ENCODE measurements around the gene AMOT.

Gene AMOT

GRCh38 chrX:112844250-112844649 lies 3.6 kb upstream of the AMOT start:
- TF ChIP-seq, protein P1, sequence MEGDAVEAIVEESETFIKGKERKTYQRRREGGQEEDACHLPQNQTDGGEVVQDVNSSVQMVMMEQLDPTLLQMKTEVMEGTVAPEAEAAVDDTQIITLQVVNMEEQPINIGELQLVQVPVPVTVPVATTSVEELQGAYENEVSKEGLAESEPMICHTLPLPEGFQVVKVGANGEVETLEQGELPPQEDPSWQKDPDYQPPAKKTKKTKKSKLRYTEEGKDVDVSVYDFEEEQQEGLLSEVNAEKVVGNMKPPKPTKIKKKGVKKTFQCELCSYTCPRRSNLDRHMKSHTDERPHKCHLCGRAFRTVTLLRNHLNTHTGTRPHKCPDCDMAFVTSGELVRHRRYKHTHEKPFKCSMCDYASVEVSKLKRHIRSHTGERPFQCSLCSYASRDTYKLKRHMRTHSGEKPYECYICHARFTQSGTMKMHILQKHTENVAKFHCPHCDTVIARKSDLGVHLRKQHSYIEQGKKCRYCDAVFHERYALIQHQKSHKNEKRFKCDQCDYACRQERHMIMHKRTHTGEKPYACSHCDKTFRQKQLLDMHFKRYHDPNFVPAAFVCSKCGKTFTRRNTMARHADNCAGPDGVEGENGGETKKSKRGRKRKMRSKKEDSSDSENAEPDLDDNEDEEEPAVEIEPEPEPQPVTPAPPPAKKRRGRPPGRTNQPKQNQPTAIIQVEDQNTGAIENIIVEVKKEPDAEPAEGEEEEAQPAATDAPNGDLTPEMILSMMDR (conservative IDR thresholded peaks at IDR 0.05; ENCODE audit: low read depth): no peak
- CTCF ChIA-PET: no interaction called here
- DNase-seq (ENCODE audit: low spot score): no peak

DNA sequence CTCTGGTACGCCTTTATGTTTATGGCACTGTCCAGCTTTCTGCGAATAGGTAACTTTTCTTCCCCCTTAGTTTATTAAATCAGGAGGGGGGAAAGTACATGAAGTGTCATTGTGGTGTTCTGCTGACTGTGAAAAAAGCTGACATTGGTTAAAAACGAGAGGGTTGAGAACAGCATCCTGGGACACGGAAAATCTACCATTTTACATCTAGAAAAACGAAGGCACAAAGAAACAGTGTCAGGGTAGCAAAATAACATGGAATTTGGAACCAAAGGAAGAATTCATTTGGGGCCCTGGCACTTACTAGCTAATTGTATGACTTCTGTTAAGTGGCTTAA lies 1.2 kb upstream of the AMOT start:
- TF ChIP-seq, protein P1 (conservative IDR thresholded peaks at IDR 0.05; ENCODE audit: low read depth): no peak
- ChIA-PET CTCF (no interaction called here), POLR2A (ENCODE audit: low non-redundant PET) (no interaction called here)
- H3K27ac ChIP-seq: no peak overlapping the region
- no peak for DNase-seq (ENCODE audit: low spot score)

More at GRCh38 chrX:112844250-112844649, 3.6 kb upstream of the AMOT start:
- POLR2A ChIA-PET (ENCODE audit: low non-redundant PET): no interaction called here
- no peak overlapping the region for H3K27ac ChIP-seq

DNA sequence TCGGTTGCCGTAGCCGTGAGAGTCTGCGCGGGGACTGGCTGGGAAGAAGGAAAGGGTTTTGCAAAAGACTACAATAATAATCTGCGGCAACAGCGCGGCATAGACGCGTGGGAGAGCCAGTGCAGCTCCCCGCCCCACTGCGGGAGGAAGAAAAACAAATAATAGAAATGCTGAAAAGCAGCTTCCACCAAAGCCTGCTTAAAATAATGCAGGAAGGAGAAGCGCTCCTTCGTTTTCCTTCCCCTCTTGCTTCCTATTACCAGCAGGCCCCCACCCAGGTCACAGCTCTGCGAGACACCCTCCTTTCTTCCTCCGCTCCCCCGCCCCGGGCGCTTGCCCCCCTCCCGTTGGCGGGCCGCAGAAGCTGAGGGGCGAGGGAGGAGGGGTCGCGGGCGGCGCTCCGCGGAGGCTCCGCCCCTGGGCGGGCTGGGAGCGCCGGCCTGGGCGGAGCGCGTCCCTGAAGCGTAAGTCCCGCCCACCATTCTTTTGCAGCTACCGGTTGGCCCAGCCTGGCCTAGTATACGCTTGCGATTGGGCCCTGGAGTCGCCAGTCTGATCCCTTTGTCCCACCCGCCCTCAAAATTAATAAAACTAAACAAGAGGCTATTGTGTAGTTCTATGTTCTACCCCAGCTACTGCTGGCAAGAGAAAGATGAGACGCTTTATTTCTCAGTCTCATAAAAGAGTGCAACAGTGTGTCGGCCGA lies 636 bp upstream of the AMOT start:
- TF ChIP-seq, protein P1 (conservative IDR thresholded peaks at IDR 0.05; ENCODE audit: low read depth): no peak
- ChIA-PET POLR2A (ENCODE audit: low non-redundant PET) (no interaction called here), CTCF (no interaction called here)
- H3K27ac ChIP-seq: peak overlapping the region; percentile 60
- peak; percentile 81 for DNase-seq (ENCODE audit: low spot score)

DNA sequence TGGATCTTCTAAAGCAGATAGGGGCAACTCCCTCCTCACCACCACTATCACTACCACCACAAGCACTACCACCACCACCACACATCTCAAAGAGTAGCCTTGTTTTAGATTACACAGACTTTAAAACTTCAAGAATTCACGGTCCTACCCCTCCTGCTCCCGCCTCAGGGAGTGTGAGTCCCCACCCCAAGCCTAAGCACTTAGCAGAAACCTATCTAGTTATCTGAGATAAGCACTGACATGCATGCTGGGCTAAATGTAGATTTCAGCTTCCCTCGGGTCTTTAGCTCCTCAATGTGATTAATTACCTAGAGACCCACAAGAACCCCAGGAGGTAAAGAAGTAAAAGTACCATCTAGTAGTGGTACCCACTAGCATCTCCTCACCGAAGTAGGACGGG lies 775 bp downstream of the AMOT start:
- ChIA-PET POLR2A (ENCODE audit: low non-redundant PET) (no interaction called here), CTCF (no interaction called here)
- H3K27ac ChIP-seq: no peak overlapping the region
- TF ChIP-seq, protein P1 (conservative IDR thresholded peaks at IDR 0.05; ENCODE audit: low read depth): no peak
- DNase-seq (ENCODE audit: low spot score): no peak

GRCh38 chrX:112837531-112837930 lies 3.1 kb downstream of the AMOT start:
- no peak for DNase-seq (ENCODE audit: low spot score)
- H3K27ac ChIP-seq: no peak overlapping the region
- TF ChIP-seq, protein P1 (conservative IDR thresholded peaks at IDR 0.05; ENCODE audit: low read depth): no peak
- POLR2A ChIA-PET (ENCODE audit: low non-redundant PET): no interaction called here
- CTCF ChIA-PET: no interaction called here

GRCh38 chrX:112835019-112835418 lies 5.6 kb downstream of the AMOT start:
- TF ChIP-seq, protein P1 (conservative IDR thresholded peaks at IDR 0.05; ENCODE audit: low read depth): no peak
- POLR2A ChIA-PET (ENCODE audit: low non-redundant PET): no interaction called here
- no peak for DNase-seq (ENCODE audit: low spot score)
- CTCF ChIA-PET: interaction anchor here (0.8 kb wide), 1 partner anchor 65 kb away, joined by 7 read pairs; no protein-coding TSS in a partner anchor
- no peak overlapping the region for H3K27ac ChIP-seq
